AG09309 (cell line): Measurements from ENCODE around the gene PDCD2.
"Not testable (repeated sequence)": the region's sequence is repeated elsewhere in the genome, so short reads cannot be mapped to it uniquely, and the experiment has no call there.

Source experiments
- DNase-seq: peaks from one replicate; pipeline ENCODE4 v3.0.0-alpha.2; 2010; ENCODE audit warnings: low read depth
- H3K4me3 ChIP-seq: 2 replicates; pipeline ENCODE4 v1.5.1; 2011; ENCODE audit warnings: mild to moderate bottlenecking, low read depth, low read length, moderate library complexity; ENCODE audit not compliant: control insufficient read depth
- CTCF ChIP-seq: IDR thresholded peaks from 2 replicates; pipeline ENCODE4 v1.5.1; 2011; ENCODE audit warnings: mild to moderate bottlenecking, low read depth, low read length, inconsistent platforms; ENCODE audit not compliant: insufficient read depth, control insufficient read depth; ENCODE audit errors: missing control alignments

The PDCD2 gene

GRCh38 chr6:170533792-170534191 is 50.6 kb downstream of the PDCD2 start:
- no peak for DNase-seq
- no peak for TF ChIP-seq CTCF
- no peak overlapping the region for H3K4me3 ChIP-seq

GRCh38 chr6:170532867-170533488 is 51.5 kb downstream of the PDCD2 start:
- no peak for TF ChIP-seq CTCF
- no peak overlapping the region for H3K4me3 ChIP-seq
- DNase-seq = no peak

GRCh38 chr6:170529839-170530469 is 54.5 kb downstream of the PDCD2 start:
- no peak overlapping the region for H3K4me3 ChIP-seq
- peak; percentile 93 for TF ChIP-seq CTCF
- peak; percentile 34 for DNase-seq

- not testable (repeated sequence) for H3K4me3 ChIP-seq, DNase-seq
Measured at GRCh38 chr6:170527995-170528394, 56.4 kb downstream of the PDCD2 start.

GRCh38 chr6:170525795-170526194 is 58.6 kb downstream of the PDCD2 start:
- no peak for TF ChIP-seq CTCF

More at GRCh38 chr6:170525795-170526194, 58.6 kb downstream of the PDCD2 start:
- no peak overlapping the region for H3K4me3 ChIP-seq
- DNase-seq = no peak
